ENCODE data around the gene DHRS7B. TPM values are rescaled to one million over a fixed set of nuclear protein-coding genes. Genes with fewer than 3 reads are reported as not detected.

The DHRS7B gene
- total and polyA plus RNA-seq, 4 donors: 8.1 to 21.8 (median 18.2) TPM

GRCh38 chr17:21209511-21210175 lies 82.9 kb downstream of the DHRS7B start:
- Histone ChIP-seq H3K4me3 (ENCODE audit: low read length in 2 of 2) (no peak overlapping the region), H3K9me3 (ENCODE audit: control insufficient read depth, low read length) (no peaks in the 10 kb centered on the region), H3K27me3 (ENCODE audit: control insufficient read depth in 1 of 2, insufficient read depth in 2 of 2, low read length in 1 of 2) (no peaks in the 10 kb centered on the region), H3K4me1 (ENCODE audit: control insufficient read depth in 1 of 2, insufficient read depth in 2 of 2, low read length in 2 of 2) (no peaks in the 10 kb centered on the region), H3K36me3 (ENCODE audit: control insufficient read depth in 1 of 2, insufficient read depth in 2 of 2, low read length in 1 of 2) (no peaks in the 10 kb centered on the region), H3K27ac (ENCODE audit: low read depth in 1 of 2, low read length in 2 of 2) (no peak overlapping the region)
- 54 to 56% methylated on average over 17 of the region's 17 CpGs for WGBS, 2 donors
- intact Hi-C loops (cut with DNase I): loop anchor here (5.0 to 10.0 kb wide), 4 partner anchors 37 to 82 kb away; partner anchors contain the start of genes DHRS7B (in 1 of the 2) and NATD1 (in 1 of the 2)
- ATAC-seq (ENCODE audit: low FRiP score): no peak
- DNase-seq: no peak

DNA sequence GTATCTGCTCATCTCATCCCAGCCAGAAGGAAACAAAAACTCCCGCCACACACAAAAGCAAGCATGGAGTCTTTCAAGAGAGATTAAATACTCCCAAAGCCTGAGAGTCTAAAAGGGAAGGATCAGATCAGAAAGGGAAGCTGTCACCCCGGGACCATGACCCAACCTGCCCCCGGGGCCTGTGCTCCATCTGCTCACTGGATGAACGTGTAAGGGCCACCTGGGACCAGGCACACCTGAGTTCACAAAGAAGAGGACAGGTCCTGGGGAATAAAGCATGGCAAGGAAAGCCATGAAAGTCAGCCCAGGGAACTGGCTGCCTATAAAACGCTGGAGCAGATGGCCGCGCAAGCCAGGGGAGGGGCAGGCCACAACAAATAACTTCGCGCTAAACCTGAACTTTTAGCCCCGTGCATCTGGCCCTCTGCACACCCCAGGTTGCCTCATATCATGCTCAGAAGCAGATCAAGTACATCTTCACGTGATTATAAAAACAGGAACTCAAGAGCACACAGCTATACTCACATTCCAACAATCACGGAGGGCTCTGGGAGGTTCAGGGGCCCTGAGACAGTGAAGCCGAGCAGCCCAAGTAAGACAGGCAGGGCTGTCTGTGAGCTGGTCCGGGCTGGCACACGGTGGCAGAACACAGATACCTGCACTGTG lies 83.8 kb downstream of the DHRS7B start:
- intact Hi-C loops (cut with DNase I): loop anchor here (5.0 to 10.0 kb wide), 4 partner anchors 38 to 83 kb away; partner anchors contain the start of genes DHRS7B (in 1 of the 2) and NATD1 (in 1 of the 2)
- ATAC-seq (ENCODE audit: low FRiP score) (no peak), DNase-seq (no peak)
- H3K36me3 ChIP-seq (ENCODE audit: control insufficient read depth in 1 of 2, insufficient read depth in 2 of 2, low read length in 1 of 2): no peaks in the 10 kb centered on the region
- no peak overlapping the region for H3K27ac ChIP-seq (ENCODE audit: low read depth in 1 of 2, low read length in 2 of 2)
- no peaks in the 10 kb centered on the region for H3K4me1 ChIP-seq (ENCODE audit: control insufficient read depth in 1 of 2, insufficient read depth in 2 of 2, low read length in 2 of 2)
- 70 to 71% methylated on average over 15 of the region's 15 CpGs for WGBS, 2 donors
- no peak overlapping the region for H3K4me3 ChIP-seq (ENCODE audit: low read length in 2 of 2)
- H3K27me3 ChIP-seq (ENCODE audit: control insufficient read depth in 1 of 2, insufficient read depth in 2 of 2, low read length in 1 of 2): no peaks in the 10 kb centered on the region
- H3K9me3 ChIP-seq (ENCODE audit: control insufficient read depth, low read length): no peaks in the 10 kb centered on the region

GRCh38 chr17:21211825-21212479 lies 85.2 kb downstream of the DHRS7B start:
- no peak overlapping the region for H3K27ac ChIP-seq (ENCODE audit: low read depth in 1 of 2, low read length in 2 of 2)
- no peak overlapping the region for H3K4me3 ChIP-seq (ENCODE audit: low read length in 2 of 2)
- intact Hi-C loops (cut with DNase I): loop anchor here (5.0 to 10.0 kb wide), 4 partner anchors 40 to 85 kb away; partner anchors contain the start of genes DHRS7B (in 1 of the 2) and NATD1 (in 1 of the 2)
- no peaks in the 10 kb centered on the region for H3K27me3 ChIP-seq (ENCODE audit: control insufficient read depth in 1 of 2, insufficient read depth in 2 of 2, low read length in 1 of 2)
- H3K36me3 ChIP-seq (ENCODE audit: control insufficient read depth in 1 of 2, insufficient read depth in 2 of 2, low read length in 1 of 2): no peaks in the 10 kb centered on the region
- ATAC-seq (ENCODE audit: low FRiP score): no peak
- DNase-seq: no peak
- no peaks in the 10 kb centered on the region for H3K4me1 ChIP-seq (ENCODE audit: control insufficient read depth in 1 of 2, insufficient read depth in 2 of 2, low read length in 2 of 2)
- H3K9me3 ChIP-seq (ENCODE audit: control insufficient read depth, low read length): no peaks in the 10 kb centered on the region
- WGBS, 2 donors: 64 to 69% methylated on average over 9 of the region's 9 CpGs

DNA sequence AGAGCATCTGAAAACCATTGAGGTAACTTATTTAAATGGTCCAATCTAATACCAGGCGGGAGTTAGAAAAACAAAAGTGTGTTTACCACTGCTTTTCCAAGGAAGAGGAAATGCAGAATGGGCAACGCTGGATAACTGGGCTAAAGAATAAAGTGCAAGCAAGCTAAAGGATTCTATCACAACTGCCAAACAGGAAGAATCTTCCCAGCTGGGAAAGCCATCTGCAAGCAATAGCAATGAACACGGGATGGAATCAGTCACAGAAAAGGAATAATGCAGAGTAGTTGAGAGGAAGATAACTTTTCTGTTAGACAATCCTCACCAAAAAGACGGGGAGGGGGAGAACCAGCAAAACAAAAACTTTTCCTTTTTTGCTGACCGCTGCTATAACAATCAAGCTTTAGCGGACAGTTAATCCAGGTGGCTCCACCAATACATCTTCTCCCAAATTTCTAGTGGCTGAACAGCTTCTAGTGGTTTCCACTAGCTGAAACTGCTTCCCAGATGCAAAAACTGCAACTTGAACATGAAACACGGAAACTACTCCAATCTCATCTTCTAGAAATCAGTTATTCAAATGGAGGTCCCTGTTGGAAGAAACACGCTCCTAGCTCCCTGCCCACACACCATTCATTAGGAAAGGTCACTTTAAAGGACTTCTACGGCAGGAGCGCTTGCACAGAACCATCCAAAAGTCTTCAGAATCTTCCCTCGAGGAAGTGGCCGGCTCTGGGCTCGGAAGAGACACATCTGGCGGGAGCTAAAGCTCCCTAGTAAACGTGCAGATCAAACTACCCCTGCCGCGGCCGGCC lies 86.3 kb downstream of the DHRS7B start:
- no peaks in the 10 kb centered on the region for H3K9me3 ChIP-seq (ENCODE audit: control insufficient read depth, low read length)
- no peaks in the 10 kb centered on the region for H3K27me3 ChIP-seq (ENCODE audit: control insufficient read depth in 1 of 2, insufficient read depth in 2 of 2, low read length in 1 of 2)
- WGBS, 2 donors: 2 to 4% methylated on average over 18 of the region's 18 CpGs
- no peaks in the 10 kb centered on the region for H3K4me1 ChIP-seq (ENCODE audit: control insufficient read depth in 1 of 2, insufficient read depth in 2 of 2, low read length in 2 of 2)
- no peak for DNase-seq
- H3K27ac ChIP-seq (ENCODE audit: low read depth in 1 of 2, low read length in 2 of 2): peak overlapping the region in 1 of 2 donors; percentile 23
- peak overlapping the region; percentile 60 to 78 for H3K4me3 ChIP-seq (ENCODE audit: low read length in 2 of 2)
- no peak for ATAC-seq (ENCODE audit: low FRiP score)
- intact Hi-C loops (cut with DNase I): loop anchor here (5.0 to 10.0 kb wide), 4 partner anchors 39 to 86 kb away; partner anchors contain the start of genes DHRS7B (in 1 of the 2) and NATD1 (in 1 of the 2)
- H3K36me3 ChIP-seq (ENCODE audit: control insufficient read depth in 1 of 2, insufficient read depth in 2 of 2, low read length in 1 of 2): no peaks in the 10 kb centered on the region

- Histone ChIP-seq H3K9me3 (ENCODE audit: control insufficient read depth, low read length) (no peaks in the 10 kb centered on the region), H3K27me3 (ENCODE audit: control insufficient read depth in 1 of 2, insufficient read depth in 2 of 2, low read length in 1 of 2) (no peaks in the 10 kb centered on the region), H3K4me1 (ENCODE audit: control insufficient read depth in 1 of 2, insufficient read depth in 2 of 2, low read length in 2 of 2) (no peaks in the 10 kb centered on the region), H3K27ac (ENCODE audit: low read depth in 1 of 2, low read length in 2 of 2) (peak overlapping the region; percentile 16 to 23), H3K4me3 (ENCODE audit: low read length in 2 of 2) (peak overlapping the region; percentile 60 to 78), H3K36me3 (ENCODE audit: control insufficient read depth in 1 of 2, insufficient read depth in 2 of 2, low read length in 1 of 2) (no peaks in the 10 kb centered on the region)
- 0% methylated on average over 34 to 35 of the region's 35 CpGs for WGBS, 2 donors
- intact Hi-C loops (cut with DNase I): loop anchor here (2.0 to 10.0 kb wide), 7 partner anchors 39 to 87 kb away; partner anchors contain the start of genes DHRS7B (in 2 of the 2), NATD1 (in 2 of the 2) and MAP2K3 (in 1 of the 2)
- DNase-seq (peak; percentile 68 to 86), ATAC-seq (ENCODE audit: low FRiP score) (peak; percentile 57)
These were observed 86.9 kb downstream of the DHRS7B start for GRCh38 chr17:21213638-21214014.

GRCh38 chr17:21214015-21214776 lies 87.4 kb downstream of the DHRS7B start, which contains the start of gene TMEM11:
Gene TMEM11, minus strand, starts transcription at chr17:21214161. Its CDS starts 9 bp downstream, at chr17:21214152.
- ATAC-seq (ENCODE audit: low FRiP score): peak; percentile 99

DNA sequence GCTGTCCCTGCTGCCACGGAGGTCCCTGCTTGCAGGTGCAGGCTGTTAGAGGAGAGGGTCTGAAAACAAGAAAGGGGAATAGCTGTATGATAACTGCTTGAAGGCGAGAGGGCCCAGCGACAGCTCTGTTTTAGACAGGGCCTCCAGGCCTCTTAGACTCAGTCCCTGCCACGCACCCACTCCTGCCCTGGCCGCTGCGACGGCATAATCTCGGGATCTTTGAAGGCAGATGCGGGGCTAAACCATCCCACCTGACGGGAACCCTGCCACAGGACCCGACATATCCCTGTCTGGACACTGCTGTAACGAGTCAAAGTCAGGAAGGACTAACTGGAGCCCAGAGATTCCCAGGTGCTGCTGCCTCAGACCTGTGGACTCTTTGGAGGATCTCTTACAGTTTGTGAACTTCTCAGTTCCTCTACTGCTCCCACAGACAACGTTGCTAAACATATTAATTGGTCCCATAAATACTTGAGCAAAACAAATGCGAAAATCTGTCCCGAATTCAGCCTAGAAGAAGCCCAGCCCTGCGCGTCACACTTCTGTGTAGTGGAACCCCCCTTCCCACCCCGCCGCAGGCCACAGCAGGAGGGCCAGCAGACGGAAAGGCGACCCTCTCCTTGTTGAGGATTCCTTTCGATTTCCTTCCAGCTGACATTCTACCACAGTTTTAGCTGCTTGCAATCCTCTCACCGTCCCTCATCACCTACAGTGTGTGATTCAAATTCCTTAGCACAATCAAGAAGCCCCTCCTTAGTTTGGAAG lies 88.2 kb downstream of the DHRS7B start:
- intact Hi-C loops (cut with DNase I): loop anchor here (2.0 to 10.0 kb wide), 7 partner anchors 37 to 88 kb away; partner anchors contain the start of genes DHRS7B (in 2 of the 2), NATD1 (in 2 of the 2) and MAP2K3 (in 1 of the 2)
- no peaks in the 10 kb centered on the region for H3K4me1 ChIP-seq (ENCODE audit: control insufficient read depth in 1 of 2, insufficient read depth in 2 of 2, low read length in 2 of 2)
- H3K36me3 ChIP-seq (ENCODE audit: control insufficient read depth in 1 of 2, insufficient read depth in 2 of 2, low read length in 1 of 2): no peaks in the 10 kb centered on the region
- no peaks in the 10 kb centered on the region for H3K27me3 ChIP-seq (ENCODE audit: control insufficient read depth in 1 of 2, insufficient read depth in 2 of 2, low read length in 1 of 2)
- DNase-seq (no peak), ATAC-seq (ENCODE audit: low FRiP score) (peak; percentile 2)
- WGBS, 2 donors: 9 to 14% methylated on average over 23 of the region's 23 CpGs
- peak overlapping the region; percentile 45 to 57 for H3K27ac ChIP-seq (ENCODE audit: low read depth in 1 of 2, low read length in 2 of 2)
- H3K4me3 ChIP-seq (ENCODE audit: low read length in 2 of 2): peak overlapping the region; percentile 16 to 78
- H3K9me3 ChIP-seq (ENCODE audit: control insufficient read depth, low read length): no peaks in the 10 kb centered on the region

More at GRCh38 chr17:21214015-21214776, 87.4 kb downstream of the DHRS7B start, which contains the start of gene TMEM11:
- Histone ChIP-seq H3K36me3 (ENCODE audit: control insufficient read depth in 1 of 2, insufficient read depth in 2 of 2, low read length in 1 of 2) (no peaks in the 10 kb centered on the region), H3K9me3 (ENCODE audit: control insufficient read depth, low read length) (no peaks in the 10 kb centered on the region), H3K4me3 (ENCODE audit: low read length in 2 of 2) (peak within 1 kb of the TSS; percentile 60 to 78), H3K27ac (ENCODE audit: low read depth in 1 of 2, low read length in 2 of 2) (peak within 1 kb of the TSS; percentile 45 to 57), H3K4me1 (ENCODE audit: control insufficient read depth in 1 of 2, insufficient read depth in 2 of 2, low read length in 2 of 2) (no peaks in the 10 kb centered on the region), H3K27me3 (ENCODE audit: control insufficient read depth in 1 of 2, insufficient read depth in 2 of 2, low read length in 1 of 2) (no peaks in the 10 kb centered on the region)
- peak; percentile 98 to 99 for DNase-seq
- intact Hi-C loops (cut with DNase I): loop anchor here (2.0 to 10.0 kb wide), 7 partner anchors 38 to 87 kb away; partner anchors contain the start of genes DHRS7B (in 2 of the 2), NATD1 (in 2 of the 2) and MAP2K3 (in 1 of the 2)
- 0% methylated on average over 70 to 76 of the region's 76 CpGs for WGBS, 2 donors
